Stromal cell of bone marrow (primary cell): ENCODE measurements around the gene PEBP1.
A peak's percentile ranks its signal among the peaks of the same experiment; 100 is the strongest.
"Not testable (repeated sequence)": the region's sequence is repeated elsewhere in the genome, so short reads cannot be mapped to it uniquely, and the experiment has no call there.

Experiments used
- DNase-seq: peaks from one replicate; pipeline ENCODE4 v3.0.0-alpha.2; 2012; ENCODE audit warnings: low read depth

PEBP1 gene

DNA sequence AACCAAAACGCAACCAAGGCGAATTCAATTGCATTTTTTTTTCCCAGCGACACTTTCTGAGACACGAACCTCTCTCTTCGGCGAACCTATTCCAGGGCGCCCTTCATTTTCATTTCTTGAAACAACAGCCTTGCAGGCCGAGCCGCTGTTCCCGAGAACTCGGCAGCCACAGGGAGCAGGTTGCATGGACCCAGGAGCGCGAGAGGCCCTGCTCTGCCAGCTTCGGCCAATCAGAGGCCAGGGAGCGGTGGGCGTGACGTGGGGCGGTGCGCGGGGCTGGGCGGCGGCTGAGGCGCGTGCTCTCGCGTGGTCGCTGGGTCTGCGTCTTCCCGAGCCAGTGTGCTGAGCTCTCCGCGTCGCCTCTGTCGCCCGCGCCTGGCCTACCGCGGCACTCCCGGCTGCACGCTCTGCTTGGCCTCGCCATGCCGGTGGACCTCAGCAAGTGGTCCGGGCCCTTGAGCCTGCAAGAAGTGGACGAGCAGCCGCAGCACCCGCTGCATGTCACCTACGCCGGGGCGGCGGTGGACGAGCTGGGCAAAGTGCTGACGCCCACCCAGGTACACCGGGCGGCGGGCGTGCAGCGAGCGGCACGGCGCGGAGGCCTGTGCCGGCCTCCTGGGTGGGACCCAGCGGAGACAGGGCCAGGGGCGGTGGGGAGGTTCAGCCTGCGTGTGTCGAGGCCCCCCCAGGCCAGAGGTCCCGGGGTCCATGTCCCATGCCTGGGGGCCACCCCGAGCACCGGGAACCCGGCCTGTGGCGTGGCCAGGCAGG lies at the start of gene PEBP1:
Gene PEBP1, plus strand, starts transcription at position 337 of the 771 bp plus-strand sequence. Its CDS starts 86 bp downstream, at position 423.
- DNase-seq: peak; percentile 86

DNA sequence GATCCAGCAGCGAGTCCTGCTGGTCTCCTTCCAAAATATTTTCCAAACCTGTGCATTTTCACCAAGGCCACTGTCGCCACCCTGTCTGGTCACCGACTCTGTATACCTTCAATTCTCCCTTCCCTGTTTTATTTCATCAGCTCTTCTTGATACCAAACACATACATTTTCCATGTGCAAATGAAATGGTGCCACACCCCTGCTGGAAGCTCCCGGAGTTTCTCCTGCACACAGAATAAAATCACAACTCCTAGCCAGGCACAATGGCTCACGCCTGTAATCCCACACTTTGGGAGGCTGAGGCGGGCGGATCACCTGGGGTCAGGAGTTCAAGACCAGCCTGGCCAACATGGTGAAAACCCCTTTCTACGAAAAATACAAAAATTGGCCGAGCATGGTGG lies 46.1 kb upstream of the PEBP1 start:
- DNase-seq: no peak

DNA sequence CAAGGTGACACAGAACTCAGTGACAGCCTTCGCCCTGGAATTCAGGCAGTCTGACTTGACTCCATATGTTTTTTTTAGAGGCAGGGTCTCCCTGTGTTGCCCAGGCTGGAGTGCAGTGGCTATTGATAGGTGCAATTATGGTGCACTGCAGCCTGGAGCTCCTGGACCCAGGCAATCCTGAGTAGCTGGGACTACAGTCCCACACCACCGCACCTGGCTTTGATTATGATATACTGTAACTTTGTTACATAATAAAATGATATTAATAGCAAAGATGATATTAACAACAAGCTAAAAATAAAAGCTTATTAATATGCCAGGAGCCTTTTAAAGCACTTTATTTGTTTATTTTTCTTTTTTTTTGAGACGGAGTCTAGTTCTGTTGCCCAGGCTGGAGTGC lies 41.9 kb upstream of the PEBP1 start:
- no peak for DNase-seq

DNA sequence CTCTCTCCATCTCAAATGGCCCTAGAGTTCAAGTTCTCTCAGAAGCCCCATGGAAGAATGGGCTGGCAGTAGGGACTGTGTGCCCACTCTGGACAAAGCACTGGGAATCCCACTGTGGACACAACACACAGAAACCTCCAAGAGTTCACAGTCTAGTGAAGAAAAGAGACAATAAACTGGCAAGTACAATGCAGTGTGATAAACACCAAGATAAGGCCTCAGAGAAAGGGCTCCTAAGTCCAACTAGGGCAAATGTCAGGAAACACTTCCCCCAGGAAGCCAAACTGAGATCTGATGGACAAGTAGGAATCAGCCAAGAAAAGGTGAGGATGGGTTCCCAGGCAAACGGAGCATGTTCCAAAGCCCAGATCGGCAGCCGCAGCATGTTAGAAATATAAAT lies 37.5 kb upstream of the PEBP1 start:
- no peak for DNase-seq

DNA sequence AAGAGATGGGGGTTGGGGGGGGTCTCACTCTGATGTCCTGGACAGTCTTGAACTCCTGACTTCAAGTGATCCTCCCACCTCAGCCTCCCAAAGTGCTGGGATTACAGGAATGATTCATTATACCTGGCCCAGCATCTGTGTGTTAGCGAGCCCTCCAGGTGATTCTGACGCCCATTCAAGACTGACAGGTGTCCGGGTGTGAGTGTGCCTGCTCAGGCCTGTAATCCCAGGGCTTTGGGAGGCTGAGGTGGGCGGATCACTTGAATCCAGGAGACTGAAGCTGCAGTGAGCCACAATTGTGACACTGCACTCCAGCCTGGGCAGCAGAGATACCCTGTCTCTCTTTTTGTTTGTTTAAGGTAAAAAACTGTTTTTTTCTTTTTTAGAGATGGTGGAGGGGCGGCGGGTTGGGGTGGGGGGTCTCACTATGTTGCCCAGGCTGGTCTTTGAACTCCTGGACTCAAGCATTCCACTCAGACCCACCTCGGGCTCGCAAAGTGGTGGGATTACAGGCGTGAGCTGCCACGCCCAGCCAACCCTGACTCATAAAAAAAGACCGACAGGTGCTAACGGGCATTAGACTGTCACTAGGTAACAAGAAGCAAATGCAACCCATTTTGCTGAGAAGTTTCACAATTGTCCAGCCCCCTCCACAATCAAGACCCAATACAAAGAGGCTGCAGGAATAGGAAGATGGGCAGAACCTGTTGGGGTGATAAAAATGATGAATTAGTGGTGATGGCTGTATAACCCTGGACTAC lies 36.8 kb upstream of the PEBP1 start:
- DNase-seq: no peak

DNA sequence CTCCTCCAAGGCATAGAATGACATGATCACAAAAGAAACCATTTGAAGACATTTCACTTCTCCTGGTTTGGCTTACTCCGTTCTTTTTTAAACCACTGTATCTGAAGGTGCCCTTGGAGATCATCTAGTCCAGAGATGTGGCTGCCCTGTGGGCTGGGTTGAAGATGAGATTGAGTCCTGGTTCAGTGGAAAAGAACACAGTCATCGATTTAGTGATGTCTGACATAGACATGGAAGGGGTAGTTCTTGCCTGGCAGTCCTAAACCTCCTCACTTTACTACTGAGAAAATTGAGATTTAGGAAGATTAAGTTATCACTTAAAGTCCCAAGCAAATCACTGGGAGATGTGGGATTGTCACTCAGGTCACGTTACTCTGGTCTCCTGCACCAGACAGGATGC lies 34.9 kb upstream of the PEBP1 start:
- no peak for DNase-seq

DNA sequence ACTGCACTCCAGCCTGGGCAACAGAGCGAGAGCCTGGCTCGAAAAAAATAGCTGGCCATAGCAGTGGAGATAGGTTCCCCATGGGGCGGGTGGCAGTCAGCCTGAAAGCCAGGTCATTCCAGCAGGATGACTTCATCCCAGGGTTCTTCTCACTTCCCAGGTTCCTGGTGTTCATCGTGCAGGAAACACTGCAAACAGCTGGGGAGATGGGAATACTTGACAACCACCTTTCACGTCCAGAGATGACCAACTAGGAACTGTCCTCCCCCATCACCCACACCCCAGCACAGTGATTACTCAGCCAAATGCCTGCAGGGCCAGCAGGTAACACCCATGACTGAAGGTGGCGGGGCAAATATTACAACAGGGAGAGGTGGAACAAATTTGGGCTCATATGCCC lies 33.9 kb upstream of the PEBP1 start:
- no peak for DNase-seq

DNA sequence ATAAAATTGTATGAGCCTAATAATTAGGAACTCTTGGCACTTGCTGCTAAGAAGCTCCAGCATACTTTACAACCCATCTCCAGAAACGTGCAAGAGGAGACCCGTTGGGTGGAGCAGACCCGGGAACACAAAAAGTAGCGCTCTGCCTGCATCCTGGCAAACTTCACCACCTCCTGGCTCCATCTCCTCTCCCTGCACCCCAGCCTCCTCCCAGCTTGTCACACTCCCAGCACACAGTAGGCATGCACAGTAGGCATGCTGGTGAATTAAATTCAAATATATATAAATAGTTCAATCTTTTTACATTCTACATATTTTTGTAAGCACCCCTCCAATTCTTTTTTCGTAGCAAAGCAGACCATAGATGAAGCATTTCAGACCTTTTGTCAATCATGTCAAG lies 33.3 kb upstream of the PEBP1 start:
- no peak for DNase-seq

DNA sequence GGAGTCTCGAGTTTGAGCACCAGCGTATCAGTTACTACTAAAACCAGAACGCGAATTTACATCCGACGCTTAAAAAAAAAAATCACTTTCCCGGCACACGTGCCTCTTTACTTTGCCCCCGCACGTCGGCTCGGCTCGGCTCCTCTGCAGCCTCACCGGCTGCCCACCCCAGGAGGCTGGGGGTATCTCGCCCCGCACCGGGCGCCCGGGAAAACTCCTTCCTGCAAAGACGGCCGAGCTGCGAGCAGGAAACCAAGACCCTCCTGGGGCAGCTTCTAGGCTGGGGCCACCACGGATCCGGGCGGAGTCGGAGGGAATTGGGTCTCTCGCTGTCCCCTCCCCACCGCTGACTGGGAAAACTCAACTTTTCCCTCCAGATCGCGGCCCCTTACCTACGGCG lies 32.7 kb upstream of the PEBP1 start:
- DNase-seq: no peak

DNA sequence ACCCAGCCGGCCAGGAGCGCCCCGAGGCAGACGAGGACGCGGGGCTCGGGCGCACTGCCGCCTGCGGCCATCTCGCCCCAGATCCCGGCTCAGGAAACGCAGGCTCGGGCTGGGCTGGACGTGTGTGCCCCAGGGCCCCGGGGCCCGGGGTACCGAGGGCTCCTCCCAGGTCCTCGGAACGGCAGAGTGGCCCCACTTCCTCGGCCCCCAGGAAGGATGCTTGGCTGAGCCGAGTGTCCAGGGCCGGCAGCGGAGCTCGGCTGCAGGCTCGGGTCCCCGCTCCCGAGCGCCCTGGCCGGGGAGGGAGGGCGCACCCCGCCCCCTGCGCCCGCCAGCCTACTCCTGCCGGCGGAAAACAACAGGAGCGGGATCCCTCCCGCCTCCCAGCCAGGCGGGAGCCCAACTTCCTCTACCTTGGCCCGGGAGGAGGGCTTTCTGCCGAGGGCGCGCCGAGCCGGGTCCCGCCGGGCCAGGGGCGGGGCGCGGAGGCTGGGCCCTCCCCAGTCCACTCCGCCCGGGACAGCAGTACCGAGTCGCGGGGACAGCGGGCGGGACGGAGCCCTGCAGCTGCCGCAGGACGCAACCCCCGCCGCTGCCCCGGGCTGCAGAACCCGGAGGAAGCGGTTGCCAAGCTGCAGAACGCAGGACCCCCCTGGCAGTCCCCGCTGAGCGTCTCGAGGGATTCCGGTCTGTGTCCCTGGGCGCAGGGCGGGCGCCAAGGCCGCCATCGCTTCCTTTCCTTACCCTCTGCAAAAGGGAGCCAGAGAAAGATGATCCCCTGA lies 32.1 kb upstream of the PEBP1 start, which contains the start of gene VSIG10:
Gene VSIG10, minus strand, starts transcription at position 411 of the 782 bp plus-strand sequence. Its CDS starts 340 bp downstream, at position 71.
- peak; percentile 21 for DNase-seq

DNA sequence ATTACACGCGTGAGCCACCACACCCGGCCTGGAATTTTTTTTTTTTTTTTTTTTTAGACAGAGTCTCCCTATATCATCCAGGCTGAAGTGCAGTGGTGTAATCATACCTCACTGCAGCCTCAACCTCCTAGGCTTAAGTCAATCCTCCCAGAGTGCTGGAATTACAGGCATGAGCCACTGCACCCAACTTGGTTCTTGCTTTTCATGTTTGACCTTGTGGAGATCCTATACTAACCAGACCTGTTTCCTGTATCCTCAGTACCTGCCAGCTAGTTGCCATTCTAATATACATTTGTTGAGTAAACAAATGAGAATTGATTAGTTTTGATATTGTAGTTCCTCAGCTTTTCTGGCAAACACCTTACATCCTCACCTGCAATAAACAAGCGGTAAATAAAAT lies 28.9 kb upstream of the PEBP1 start:
- DNase-seq: no peak

DNA sequence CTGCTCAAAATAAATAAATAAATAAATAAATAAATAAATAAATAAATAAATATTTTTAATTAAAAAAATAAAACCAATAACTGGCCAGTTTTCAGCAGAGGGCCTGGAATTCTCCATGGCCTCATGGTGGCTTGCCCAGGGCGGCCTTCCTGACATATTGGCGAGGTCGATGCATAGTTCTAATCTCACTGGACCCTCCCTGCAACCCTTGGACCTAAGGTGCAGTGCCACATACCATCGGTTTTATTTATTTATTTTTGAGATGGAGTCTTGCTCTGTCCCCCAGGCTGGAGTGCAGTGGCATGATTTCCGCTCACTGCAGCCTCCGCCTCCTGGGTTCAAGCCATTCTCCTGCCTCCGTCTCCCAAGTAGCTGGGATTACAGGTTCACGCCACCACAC lies 28.2 kb upstream of the PEBP1 start:
- DNase-seq: no peak

DNA sequence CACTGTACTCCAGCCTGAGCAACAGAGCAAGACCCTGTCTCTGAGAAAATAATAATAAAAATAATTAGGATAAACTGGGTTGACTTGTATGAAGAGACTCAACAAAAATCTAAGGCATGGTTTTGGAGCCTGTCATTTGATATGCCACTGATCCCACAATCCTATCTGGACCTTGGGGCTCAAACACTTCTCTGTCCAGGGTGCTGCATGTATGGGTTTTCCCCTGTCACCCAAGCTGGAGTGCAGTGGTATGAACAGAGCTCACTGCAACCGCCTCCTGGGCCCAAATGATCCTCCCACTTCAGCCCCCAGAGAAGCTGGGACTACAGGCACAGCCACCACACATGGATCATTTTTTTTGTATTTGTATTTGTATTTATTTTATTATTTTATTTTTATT lies 26.8 kb upstream of the PEBP1 start:
- DNase-seq: no peak

DNA sequence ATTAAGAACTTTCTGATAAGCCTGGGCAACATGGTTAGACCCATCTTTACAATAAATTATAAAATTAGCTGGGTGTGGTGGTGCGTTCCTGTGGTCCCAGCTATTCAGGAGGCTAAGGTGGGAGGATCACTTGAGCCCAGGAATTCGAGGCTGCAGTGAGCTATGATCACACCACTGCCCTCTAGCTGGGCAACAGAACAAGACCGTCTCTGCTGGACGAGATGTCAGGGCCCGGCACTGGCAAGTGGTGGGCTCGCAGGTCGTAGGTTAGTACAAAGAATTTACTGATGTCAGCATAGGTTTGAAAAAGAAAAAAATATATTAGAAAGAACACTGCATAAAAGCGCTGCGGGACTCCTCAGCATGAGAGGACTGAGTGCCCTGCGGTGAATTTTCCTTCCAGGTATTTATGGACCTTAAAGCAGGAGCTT lies 16.5 kb upstream of the PEBP1 start:
- no peak for DNase-seq

DNA sequence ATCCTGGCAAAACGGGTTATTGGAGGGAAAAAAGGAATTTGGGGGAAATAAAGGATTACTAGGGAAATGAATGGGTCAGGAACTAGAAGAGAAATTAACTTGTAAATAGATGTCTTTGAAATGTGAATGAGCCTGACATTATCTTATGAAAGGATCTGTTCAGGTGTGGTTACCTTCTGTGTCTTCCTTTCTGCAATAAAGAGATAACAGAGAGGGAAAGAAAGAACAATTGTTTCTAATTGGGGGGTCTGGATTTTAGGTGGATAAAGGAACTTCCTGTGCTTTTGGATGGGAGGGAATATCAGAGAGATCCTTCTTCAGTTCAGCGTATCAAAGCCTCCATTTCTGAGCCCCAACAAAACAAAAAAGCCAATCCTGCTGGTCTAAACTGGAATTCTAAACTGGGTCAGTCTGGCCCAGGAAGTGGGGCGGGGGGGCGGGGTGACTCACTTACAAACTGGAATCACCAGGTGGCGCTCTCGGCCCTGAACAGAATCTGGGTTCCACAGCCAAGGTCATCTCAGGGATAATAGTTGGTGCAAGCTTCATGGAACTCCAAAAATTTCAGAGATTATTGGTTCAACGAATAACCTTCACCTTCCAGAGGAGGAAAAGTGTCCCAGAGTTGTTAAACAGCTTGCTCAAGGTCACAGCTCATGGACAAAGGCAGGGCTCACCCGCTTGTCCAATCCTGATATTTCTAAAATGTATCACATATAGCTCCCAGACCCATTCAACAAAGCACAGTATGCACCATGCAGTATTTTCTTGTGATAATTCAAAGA lies 15.2 kb upstream of the PEBP1 start:
- peak; percentile 45 for DNase-seq

DNA sequence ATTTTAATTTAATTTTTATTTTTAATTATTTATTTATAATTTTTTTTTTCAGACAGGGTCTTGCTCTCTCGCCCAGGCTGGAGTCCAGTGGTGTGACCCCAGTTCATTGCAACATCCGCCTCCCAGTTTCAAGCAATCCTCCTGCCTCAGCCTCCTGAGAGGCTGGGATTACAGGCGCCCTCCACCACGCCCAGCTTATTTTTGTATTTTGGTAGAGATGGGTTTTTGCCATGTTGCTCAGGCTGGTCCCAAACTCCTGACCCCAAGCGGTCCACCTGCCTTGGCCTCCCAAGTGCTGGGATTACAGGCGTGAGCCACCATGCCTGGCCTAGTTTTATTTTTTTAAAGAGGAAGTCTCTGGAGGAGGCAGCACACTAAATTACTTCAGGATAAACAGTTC lies 13.7 kb upstream of the PEBP1 start:
- no peak for DNase-seq

DNA sequence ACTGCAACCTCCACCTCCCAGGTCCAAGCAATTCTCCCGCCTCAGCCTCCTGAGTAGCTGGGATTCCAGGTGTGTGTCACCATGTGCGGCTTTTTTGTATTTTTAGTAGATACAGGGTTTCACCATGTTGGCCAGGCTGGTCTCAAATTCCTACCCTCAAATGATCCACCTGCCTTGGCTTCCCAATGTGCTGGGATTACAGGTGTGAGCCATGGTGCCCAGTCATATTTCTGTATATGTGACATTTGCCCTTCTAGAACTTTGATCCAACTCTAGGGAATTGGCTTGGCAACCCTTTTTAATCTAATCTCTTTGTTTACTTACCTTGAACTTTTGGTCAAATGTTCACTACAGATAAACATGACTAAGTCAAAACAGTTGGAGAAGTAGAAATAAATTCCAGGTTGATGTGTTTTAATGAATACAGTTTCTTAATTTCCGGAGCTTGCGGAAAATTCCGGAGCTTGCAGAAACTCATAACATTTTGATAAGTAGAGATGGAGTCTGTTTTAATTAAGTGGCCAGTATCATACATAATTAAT lies 11.5 kb upstream of the PEBP1 start:
- DNase-seq: no peak

DNA sequence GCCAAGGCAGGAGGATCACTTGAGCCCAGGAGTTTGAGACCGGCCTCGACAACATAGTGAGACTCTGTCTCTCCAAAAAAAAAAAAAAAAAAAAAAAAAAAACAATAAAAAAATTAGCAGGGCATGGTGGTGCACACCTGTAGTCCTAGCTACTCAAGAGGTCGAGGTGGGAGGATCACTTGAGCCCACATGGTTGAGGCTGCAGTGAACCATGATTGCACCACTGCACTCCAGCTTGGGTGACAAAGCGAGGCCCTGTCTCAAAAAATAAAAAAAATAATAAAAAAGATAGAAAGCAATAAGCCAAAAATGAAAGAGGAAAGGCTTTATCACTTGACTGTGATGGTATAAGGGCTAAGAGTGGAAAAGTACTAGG lies 10.2 kb upstream of the PEBP1 start:
- no peak for DNase-seq

DNA sequence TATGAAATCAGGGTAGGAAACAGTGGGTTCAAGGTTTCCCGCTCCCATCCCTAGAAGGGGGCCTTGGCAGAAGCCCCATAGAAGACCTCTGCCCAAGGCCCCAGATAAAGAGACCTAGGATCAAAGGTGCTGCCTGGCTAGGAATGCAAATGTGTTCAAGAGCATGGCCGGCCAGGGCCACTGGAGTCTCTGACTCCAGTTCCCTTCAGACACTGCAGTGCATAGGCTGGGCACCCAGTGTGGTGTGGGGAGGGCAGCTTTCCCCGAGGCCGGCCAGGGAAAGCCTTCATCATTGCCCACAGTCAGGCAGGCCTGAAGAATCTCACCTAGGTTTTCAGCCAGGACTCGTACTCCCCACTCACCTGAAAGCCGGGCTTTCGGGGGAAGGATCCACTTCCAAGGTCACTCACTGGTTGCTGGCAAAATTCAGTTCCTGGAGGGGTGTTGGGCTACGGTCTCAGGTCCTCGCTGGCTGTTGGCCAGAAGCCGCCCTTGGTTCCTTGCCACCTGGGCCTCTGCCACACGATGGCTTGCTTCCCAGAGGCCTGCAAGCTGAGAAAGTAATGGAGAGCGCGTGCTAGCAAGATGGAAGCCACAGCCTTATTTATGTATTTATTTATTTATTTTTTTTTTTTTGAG lies 9.7 kb upstream of the PEBP1 start:
- DNase-seq: no peak

DNA sequence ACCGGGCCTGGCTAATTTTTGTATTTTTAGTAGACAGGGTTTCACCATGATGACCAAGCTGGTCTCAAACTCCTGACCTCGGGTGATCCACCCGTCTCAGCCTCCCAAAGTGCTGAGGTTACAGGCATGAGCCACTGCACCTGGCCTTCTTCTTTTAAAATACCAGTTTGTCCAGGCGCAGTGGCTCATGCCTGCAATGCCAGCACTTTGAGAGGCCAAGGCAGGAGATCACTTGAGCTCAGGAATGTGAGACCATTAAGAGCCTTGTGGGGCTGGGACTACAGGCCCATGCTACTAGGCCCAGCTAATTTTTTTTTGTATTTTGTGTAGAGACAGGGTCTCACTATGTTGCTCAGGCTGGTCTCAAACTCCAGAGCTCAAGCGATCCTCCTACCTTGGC lies 8.1 kb upstream of the PEBP1 start:
- DNase-seq: no peak

DNA sequence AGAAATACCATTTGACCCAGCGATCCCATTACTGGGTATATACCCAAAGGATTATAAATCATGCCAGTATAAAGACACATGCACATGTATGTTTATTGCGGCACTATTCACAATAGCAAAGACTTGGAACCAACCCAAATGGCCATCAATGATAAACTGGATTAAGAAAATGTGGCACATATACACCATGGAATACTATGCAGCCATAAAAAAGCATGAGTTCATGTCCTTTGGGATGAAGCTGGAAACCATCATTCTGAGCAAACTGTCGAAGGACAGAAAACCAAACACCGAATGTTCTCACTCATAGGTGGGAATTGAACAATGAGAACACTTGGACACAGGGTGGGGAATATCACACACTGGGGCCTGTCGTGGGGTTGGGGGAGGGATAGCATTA lies 6.5 kb upstream of the PEBP1 start:
- DNase-seq: not testable (repeated sequence)
